GM18520 (cell line): ENCODE results near the gene HOXC13.

Experiments used
- ATAC-seq: cut with Tn5 transposase; IDR thresholded peaks from one replicate; pipeline ENCODE4 v1.9.1; 2021; ENCODE audit not compliant: unreplicated experiment

Gene HOXC13

DNA sequence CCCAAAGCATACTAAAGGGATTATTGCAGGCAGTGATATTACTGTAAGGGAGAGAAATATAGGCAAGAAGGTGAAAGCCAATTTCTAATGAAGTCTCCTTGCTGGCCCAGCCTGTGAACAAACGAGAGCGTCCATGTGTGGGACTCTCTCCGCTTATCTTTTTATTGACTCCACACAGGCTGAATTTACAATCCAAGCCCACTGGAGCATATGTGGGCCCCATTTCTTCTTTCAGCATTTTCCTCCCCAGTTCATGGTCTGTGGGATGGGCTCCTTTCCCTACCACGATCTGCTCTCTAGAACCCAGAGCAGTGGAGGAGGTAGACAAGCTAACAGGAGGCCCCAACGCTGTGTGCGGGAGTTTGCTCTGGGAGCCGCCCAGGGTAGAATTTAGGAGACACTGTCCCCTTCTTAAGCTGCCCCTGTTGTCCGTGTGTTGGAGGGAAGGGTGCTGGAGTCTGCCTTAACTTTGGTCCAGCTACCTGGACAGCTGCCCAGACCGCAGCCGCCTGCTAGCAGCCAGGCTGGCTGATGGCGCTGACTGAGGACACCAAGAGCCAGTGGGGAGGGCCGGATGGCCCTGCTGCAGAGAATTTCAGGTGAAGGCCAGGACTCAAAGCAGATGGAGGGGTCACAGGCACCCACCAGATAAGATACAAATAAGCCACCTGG, 31.1 kb downstream of the HOXC13 start:
- no peak for ATAC-seq

DNA sequence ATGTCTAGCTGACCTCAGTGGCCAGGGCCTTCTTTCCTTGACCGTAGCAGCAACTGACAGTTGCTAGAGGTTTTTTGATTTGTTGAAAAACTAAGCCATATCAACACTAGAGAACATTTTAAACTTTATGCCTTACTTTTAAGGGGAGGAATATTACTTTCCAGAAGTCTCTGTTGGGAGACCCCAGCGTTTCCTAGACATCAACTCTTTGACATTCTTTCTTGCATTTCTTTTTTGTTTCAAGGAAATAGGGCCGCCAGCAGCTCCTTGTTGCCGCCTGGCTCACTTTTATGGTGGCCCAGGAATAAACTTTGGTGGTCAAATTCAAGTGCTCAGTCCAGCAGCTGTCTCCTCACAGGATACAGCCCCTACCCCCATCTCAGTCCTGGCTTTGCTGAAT, 31.8 kb downstream of the HOXC13 start:
- ATAC-seq: no peak

GRCh38 chr12:53971129-53971528, 32.5 kb downstream of the HOXC13 start:
- no peak for ATAC-seq

DNA sequence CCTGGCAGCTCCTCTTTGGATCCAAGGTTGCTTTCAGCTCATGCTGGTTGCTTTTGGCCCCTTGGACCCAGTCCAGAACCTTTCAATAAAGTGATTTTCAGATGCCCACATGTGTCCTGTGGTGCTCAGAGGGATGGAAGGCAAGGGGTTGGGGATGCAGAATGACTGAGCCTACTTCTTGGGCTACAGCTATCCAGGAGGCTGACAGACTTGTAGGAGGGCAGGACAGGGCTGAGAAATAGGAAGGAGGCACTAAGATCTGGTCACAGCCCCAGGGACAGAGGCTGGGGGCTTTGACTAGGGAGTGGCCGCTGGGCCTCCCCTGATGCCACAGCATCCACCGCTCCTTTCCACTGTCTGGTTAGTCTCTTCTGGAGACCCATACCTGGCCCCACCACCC, 33.1 kb downstream of the HOXC13 start:
- ATAC-seq: no peak

DNA sequence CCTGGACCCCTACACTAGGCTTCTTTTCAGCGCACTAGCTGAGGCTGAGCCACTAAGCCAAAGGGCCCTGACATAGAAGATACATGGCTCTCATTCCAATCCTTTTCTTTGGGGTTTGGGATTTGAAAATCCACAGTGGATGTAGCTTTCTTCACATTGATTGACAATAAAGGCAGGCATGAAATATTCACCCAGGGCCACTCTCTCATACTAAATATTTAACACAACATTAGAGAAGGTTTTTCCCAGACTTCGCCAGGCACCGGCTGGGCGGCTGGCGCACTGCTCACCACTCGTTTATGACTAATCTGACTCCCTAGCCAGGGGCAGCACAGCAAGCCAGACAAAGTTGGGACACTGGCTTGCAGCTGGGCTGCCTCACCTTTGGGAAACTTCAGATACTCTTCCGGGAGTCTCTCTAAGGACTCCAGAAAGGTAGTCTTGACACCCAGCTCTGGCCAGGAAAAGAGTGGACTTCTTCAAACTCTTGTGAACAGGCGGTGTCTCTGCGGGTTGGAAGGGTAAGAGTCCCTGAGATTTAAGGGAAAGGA, 33.6 kb downstream of the HOXC13 start:
- no peak for ATAC-seq

DNA sequence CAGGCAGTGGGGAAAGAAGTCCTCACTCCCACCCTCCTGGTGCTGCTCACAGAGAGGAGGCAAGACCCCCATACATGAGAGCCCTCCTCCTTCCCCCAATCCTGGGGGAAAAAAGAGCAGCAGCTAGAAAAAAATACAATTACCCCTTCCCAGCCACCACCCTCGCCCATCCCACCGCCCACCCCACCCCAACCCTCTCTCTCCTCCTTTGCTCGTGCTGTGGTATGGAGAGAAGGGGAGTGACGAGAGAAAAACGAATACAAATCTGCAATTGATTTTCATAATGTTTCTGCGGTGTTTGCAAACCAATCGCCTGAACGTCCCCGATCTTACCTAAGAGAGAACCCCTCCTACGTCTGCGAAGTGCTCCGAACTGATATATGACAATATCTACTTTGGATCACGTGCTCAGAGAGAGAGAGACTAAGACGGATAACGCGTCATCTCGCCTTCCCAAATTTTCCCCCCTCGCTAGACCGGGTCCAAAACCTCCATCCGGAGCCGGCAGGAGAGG, 34.1 kb downstream of the HOXC13 start, which contains the start of gene HOXC11:
Gene HOXC11 (plus strand): TSS at position 405 of the 514 bp plus-strand sequence. CDS start 116 bp downstream, outside the sequence.
- no peak for ATAC-seq

DNA sequence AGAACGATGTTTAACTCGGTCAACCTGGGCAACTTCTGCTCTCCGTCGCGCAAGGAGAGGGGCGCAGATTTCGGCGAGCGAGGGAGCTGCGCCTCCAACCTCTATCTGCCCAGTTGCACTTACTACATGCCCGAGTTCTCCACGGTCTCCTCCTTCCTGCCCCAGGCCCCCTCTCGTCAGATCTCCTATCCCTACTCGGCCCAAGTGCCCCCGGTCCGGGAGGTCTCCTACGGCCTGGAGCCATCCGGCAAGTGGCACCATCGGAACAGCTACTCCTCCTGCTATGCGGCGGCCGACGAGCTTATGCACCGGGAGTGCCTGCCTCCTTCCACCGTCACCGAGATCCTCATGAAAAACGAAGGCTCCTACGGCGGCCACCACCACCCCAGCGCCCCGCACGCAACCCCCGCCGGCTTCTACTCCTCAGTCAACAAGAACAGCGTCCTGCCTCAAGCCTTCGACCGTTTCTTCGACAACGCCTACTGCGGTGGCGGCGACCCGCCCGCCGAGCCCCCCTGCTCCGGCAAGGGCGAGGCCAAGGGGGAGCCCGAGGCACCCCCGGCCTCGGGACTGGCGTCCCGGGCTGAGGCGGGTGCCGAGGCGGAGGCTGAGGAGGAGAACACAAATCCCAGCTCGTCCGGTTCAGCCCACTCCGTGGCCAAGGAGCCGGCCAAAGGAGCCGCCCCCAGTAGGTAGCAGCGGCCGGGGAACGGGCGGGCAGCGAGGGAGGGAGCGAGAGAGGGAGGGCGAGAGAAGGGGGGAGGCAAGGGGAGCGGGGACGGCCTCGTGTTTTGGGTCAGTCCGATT, 34.8 kb downstream of the HOXC13 start:
- ATAC-seq: no peak

DNA sequence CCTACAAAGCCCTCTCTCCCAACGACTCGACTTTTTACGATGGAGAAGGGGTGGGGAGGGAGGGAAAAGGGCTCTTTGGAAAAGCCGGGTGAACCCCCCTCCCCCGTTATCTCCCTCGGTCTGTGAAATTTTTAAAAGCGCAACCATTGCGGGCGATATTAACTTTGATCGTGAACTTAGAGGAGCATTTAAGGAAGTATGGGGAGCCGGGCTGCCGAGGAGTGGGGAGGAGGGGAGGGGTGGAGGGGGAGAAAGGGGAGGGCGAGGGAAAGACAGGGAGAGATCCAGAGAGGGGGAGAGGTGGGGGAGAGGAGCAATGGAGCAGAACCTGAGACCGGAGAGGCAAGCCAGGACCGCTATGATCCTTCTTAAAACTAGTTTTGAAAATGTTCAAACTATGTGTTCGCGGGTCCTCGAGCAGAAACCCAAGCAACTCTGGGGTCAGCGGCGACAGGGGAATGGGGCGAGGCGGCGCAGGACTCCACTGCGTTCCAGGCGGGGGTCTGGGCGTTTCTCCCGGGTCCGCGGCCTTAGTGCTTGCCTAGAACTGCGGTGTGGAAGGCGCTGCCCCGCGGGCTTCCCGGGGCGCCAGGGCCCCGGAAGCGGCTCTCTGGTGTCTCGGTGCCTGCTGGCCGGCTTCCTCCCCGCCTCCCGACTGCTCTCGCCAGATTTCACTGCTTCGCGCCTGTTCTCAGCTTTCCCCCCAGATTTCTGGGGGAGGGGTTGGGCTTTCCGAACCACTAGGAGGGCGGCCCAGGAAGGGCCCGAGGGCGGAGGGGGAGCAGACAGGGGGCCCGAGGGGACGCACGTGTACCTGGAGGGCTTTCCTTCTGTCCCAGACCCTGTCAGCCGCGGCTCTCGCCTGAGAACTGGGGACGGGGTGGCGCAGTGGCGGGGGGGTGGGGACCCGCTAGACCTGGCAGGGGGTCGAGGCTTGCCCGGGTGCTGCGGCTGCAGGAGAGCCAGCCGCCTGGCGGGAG, 35.7 kb downstream of the HOXC13 start, which contains the start of gene HOTAIR:
Gene HOTAIR (minus strand): TSS at position 871 of the 980 bp plus-strand sequence.
- ATAC-seq: no peak

DNA sequence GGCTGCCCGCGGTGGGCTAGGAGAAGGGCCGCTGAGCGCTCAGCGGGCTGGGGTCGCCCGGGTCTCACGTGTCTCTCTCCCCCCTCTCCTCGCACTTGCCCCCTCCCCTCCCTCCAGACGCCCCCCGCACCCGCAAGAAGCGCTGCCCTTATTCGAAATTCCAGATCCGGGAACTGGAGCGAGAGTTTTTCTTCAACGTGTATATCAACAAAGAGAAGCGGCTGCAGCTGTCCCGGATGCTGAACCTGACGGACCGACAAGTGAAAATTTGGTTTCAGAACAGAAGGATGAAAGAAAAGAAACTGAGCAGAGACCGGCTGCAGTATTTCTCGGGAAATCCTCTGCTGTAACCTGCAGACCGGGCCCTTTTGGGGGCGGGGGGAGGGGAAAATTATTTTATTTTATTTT, 36.4 kb downstream of the HOXC13 start:
- ATAC-seq: no peak

DNA sequence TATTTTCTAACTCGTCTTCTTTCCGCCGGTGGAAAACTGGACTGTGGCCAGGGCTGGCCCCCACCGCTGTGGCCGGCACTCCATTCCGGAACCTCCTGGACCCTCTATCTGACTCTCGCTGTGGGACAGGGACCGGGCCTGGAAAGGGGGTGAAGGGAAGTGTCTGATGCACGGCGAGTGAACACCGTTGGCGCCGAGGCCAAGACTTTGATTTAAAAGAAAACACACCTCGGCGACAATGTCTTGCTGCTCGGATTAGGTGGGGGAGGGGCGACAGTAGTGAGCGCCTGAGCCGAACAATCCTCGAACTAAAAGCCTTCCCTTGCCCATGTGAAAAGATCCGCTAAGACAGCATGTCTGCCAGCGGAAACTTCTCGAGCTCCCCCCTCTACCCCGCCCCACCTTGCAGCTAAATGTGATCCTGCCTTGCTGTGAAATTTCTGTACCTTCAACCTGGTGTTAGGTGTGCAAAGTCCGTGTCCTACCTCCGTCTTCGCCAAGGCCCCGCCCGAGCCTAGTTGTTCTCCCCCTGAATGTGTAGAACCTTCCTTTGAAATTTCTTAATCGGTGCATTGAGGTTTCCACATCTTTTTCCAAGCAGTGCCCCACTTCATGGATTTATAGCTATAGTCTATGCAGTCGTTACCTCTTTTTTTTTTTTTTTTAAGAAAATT, 37.0 kb downstream of the HOXC13 start:
- ATAC-seq: no peak

DNA sequence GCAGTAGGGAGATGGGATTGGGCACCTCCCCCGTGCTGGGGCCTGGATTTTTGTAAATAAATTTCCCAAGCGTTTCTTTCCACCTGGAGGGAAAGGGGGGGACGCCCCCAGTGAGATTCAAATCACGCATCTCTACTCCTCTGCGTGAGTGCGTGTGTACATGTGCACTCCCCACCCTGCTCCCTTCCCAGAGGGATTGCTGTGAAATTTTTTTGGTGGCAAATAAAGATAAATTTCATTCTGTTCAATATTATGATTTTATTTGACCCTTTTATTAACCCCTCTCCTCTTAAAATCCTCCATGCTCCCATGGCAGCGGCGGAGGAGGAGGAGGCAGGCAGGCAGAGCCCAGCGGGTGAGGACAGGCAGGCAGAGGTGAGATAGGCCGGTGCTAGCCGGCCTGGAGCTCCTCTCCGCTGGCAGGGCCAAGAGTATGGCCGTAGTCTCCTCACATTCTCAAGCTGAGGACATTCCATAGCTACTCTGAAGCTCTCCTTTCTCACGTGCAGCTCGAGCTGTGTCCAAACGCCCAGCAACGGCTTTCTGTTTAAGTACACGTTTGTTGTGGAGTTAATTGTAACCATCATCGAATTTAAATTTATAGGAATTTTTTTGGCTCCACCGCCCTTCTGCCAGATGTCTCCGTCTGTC, 37.7 kb downstream of the HOXC13 start:
- no peak for ATAC-seq

DNA sequence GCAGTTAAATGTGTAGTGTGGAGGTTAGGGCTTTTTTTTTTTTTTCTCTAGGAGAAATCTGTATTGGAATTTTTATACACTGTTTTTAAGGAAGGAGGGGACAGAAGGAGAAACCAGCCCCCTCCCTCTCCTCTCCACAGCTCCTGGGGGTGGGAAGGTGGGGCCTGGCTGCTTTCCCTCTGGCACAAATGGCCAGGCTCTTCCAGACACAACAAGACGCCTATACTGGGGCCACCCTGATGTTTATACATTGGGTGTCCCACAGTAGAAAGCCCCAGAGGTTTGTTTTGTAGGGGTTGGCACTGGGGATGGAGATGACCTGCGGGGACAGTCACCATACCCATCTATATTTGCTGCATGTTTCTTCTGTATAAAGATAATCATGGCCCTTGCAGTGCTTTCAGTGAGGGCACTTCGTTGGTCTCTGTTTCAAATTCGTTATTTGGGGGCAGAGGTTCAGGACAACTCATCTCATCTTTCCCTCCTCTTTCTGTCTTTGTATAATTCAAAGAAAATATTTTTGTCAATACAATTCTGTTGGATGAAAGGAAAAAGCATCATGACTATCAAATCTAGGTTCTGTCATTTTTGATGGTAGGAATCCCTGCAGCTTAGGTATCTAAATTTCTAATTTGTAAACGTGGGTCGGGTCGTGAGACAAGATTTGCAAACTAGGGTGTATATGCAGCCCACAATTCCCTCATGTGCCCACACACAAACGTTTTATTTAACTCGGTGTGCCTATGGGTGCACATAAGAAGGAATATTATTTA, 38.4 kb downstream of the HOXC13 start:
- no peak for ATAC-seq

- ATAC-seq: no peak
These were observed 39.2 kb downstream of the HOXC13 start for GRCh38 chr12:53977596-53978445.

DNA sequence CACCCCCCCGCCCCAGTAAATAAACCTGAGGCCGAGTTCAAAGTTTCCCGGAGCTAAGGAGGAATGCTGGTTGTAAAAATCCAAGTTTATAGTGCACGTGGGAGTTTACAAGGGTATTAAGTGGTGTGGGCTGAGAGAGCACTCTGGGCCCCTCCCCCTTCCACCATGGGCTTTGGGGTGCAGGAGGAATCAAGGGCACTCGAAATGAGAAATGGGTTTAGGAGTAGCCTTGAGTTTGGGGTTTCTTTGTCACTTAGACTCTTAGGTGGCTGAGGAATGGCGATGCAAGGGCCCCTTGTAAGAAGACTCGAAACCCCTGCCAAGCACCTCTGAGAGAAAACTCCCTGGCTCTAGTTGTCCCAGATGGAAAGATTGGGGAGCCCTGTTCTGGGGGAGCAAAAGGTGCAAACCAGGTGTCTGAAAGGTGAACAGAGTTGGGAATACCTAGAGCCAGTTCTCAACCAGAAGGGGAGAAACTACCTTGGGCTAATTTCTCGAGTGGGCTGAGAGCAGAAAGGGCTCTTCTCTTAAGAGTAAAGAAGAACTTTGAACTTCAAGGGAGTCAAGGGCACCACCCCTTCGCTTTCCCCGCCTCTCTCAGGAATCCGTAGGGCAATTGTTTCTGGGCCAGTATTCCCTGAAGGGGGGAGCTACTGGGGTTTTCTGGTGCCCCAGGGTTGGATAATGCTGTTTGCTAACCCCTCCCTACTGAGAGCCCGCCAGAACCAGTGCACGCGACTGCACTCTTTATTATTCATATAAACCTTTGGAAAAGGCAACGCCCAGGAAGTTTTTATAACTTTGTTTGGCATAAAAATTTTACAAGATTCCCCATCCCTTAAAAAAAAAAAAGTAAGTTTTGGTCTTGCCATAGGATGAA, 40.1 kb downstream of the HOXC13 start:
- no peak for ATAC-seq

GRCh38 chr12:53980104-53980801, 41.6 kb downstream of the HOXC13 start:
- ATAC-seq: no peak

- no peak for ATAC-seq
These were observed 42.3 kb downstream of the HOXC13 start for GRCh38 chr12:53980802-53981496.
